ENCODE data around the gene RIN3.
"Not testable (repeated sequence)": the region's sequence is repeated elsewhere in the genome, so short reads cannot be mapped to it uniquely, and the experiment has no call there.

The RIN3 gene

DNA sequence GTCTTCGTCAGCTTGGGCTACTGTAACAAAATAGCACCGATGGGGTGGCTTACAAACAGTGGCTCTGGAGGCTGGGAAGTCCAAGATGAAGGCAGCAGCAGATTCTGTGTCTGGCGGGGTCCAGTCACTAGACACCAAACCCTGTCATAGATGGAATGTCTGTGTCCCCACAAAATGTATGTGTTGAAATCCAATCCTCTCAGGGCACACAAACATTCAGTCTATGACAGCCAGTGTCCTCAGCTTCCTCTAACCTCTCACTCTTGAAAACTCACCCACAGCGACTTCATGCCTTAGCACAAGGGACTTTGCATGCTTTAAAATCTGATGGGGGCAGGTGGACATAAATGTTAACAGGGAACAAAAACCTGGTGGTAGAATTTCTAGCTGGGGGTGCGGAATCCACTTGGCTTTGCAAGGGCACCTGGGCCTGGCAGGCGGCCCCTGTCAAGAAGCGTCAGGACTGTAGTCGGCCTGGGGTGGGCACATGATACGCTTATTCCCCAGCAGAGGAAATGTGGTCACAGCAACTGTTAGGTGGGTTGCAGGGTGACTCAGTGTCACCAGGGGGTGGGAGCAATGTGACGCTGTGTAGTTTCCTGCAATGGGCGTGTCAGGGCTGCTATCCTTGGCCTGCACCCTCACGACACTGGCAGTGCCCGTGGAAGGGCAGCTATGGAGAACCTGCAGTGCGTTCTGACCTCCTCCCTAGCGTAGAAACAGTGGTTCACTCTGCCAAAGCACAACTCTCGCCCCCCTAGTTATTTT, 17.7 kb downstream of the RIN3 start:
- peak; percentile 45 for DNase-seq

DNA sequence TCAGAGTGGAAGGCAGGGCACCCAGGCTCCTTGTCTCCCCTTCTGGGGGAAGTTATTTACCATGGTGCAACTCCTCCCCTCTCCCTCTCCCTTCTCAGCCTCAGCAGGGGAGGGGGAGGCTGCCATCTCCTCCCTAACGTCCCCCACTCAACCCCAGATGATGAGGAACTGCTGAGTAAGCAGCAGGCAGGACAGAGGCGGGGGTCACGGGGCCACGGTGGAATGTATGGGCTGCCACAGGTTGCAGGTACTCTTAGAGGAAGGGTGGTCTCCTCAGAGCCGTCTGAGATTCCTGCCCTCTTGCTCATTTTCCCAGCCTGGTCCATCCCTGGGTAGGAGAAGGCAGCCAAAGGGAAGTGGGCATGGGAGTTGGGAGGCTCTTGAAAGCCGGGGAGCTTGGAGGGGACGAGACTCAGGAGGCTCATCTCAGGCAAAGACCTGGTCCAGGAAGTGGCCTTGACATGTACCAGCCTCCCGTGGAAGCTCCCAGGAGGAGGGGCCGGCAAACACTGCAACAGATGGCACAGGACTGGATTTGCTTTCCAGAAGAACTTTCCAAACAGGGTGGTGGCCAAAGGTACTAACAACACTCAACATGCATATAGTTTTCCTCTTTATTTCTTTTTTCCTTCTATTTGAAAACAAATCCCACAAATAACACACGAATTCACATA, 19.0 kb downstream of the RIN3 start:
- no peak for DNase-seq

- no peak for DNase-seq
Observed at GRCh38 chr14:92534932-92535643, 21.5 kb downstream of the RIN3 start.

DNA sequence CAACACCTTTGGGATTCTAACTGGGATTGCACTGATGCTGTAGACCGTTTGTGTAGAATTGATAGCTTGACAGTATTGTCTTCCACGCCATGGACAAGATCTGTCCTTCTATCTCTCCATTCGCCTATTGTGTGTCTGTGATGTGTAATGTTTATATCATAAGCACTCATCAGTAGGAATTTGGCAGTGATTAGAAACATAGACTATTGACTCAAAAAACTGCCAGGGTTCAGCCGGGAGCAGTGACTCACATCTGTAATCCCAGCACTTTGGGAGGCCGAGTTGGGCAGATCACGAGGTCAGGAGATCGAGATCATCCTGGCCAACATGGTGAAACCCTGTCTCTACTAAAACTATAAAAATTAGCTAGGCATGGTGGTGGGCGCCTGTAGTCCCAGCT, 22.6 kb downstream of the RIN3 start:
- DNase-seq: not testable (repeated sequence)

- no peak for DNase-seq
Observed at GRCh38 chr14:92538412-92538985, 24.9 kb downstream of the RIN3 start.

GRCh38 chr14:92539419-92539818, 25.8 kb downstream of the RIN3 start:
- DNase-seq: no peak

DNA sequence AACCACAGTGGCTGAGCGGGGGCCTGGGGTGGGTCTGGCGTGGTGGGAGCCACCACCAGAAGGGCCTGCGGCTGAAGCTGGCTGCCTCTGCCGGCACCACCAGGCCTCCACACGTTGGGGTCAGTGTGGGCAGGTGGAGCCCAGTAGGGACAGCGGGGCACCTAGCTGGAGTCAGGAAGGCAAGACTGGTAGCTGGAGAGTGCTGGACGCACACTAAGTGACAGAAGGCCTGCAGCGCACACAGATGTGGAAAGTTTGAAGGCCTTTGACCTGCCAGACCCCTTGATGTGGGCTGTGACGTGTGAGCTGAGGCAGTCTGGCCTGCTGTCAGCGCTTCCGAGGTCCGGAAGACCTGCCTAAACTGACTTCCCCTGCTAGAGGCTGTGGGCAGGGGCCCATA, 26.3 kb downstream of the RIN3 start:
- no peak for DNase-seq

DNA sequence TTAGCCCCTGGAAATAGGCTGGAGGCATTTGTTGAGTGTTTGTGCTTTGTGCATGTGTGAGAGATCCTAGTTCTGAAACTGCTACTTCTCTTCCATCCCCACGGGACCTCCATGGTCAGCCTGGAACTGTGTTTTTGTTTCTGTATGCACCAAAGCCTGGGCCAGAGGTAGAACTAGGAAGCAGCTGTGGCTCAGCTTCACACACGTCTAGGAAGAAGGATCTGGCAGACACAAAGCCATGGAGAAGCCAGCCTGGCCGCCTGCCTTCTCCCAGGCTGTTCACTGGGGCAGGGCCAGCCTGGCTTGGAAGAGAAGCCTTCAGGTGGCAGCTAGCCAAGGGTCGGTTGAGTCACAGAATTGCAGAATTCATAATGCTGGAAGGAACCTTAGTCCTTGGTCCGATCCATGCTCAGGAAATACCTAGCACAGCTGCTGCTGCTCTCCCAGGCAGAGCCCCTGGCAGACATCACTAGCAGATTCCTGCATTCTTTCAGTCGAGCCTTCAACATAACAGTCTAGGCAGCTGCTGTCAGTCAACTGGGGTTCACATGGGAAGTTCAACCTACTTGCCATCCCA, 27.0 kb downstream of the RIN3 start:
- no peak for DNase-seq

DNA sequence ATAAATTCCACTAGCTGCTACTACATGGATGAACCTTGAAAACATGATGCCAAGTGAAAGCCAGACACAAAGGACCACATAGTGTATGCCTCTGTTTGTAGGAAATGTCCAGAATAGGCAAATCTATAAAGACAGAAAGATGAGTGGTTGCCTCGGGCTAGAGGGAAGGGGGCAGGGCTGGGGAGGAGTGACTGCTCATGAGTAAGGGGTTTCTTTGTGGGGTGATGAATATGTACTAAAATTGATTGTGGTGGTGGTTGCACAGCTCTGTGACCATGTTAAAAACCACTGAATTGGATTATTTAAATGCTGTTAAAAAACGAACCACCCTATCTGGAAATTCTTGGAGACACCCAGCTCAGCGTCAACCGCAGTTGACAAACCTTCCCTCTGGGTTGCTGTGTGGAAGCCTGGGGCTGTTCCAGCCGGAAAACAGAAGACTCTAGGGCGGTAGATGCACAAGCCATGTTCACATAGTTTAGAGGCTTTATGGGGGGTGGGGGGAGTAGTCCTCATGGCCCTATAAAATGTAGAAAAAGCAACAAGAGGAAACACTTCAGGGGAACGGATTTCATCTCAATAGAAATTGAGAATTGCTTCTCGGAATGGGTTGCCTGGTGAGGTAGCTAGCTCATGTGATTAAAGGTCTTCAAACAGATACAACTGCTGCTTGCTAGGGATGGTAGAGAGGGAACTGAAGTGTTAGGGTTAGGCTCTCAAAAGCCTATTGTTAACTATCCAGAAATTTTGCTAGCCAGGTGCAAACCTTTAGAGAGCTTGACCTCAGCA, 29.4 kb downstream of the RIN3 start:
- no peak for DNase-seq

DNA sequence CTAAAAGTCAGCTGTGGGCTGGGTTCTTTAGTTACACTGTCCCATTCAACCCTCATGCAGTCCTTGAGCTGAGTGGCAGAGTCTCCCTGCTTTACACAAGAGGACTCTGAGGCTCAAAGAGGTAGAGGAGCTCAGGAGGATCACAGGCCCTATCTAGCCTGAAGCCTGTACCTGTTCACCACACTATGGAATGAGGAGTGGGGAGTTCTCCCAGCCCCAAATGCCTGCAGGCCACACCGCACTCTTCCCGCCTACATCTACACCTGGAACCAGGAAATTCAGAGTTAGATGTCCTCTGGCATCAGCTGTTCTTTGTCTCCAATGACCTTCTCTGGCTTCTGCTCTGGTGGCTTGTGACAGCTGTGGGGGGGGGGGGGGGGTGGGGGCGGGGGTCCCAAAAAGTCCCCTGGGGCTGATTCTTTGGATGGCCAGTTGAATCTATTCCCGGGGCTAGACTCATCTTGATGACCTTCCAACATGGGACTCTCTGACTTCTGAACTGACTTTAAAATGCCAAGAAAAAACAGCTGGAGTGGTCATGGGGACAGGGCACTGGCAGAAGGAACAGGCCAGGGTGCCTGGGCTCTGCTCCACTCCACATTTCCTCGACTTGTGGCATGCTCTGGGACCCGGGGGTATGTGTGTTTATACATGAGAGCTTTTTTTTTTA, 30.6 kb downstream of the RIN3 start:
- no peak for DNase-seq

DNA sequence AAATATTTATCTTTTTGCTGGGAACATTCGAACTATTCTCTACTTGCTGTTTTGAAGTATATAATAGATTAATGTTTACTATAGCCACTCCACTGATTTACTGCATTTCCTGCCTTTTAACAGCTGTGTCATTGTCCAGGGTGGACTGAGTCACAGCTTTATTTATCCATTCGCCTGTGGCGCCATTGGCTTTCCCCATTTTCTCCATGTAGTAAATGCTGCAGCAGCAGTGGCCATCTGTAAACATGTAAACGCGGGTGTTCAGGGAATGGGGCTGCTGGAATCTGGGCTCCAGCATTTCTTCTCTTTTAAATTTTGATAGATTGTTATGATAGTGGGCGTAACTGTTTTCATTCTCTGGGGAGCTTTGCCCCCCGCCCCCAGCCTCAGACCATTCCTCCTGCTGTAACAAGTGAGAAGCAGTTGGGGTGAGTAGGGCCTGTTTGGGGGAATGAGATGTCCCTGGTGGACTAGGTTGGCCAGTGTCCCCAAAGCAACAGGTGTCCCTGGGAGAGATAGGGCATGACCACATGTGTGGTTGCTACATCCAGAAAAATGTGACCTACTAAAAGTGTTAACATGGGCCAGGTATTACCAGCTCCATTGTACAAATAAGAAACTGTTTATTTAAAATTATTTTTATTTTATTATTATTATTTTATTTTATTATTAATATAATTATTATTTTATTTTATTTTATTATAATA, 32.9 kb downstream of the RIN3 start:
- DNase-seq: no peak

GRCh38 chr14:92549105-92549858, 35.7 kb downstream of the RIN3 start:
- DNase-seq: no peak

DNA sequence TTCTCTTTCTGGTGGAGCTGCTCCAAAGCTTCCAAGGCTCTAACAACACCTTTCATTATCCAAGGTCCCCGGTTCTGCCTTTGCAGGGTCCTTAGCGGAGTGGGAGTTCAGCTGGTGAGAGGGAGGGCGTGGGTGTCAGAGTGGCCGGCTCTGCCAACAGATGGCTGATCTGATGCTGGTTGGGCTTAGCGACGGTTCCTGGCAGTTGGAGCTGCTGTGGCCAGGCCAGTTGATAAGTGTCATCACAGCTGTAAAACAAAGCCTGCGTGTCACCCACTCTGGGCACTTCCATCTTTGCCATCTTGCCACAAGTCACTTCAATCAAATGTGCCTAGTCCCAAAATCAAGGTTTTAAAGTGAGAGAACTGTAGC, 36.3 kb downstream of the RIN3 start:
- no peak for DNase-seq

GRCh38 chr14:92551044-92551841, 37.7 kb downstream of the RIN3 start:
- DNase-seq: no peak

DNA sequence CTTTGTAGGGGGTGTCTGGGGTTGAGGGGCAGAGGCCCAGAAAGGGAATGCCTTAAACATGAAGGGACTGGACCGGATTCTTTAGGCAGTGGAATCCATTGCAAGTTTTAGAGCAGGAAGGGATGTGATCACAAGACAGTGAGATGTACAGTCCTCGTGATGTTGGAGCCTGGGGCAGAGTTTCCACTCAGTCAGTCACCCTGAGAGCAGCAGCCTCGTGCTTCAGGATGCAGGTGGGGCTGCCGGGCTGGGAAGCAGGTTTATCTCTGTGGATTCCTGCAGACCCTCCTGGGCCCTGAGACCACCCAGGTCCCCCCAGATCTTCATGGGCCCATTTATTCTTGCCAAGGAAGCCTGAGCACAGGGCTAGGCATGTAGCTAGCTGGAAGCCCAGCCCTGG, 38.5 kb downstream of the RIN3 start:
- DNase-seq: no peak

DNA sequence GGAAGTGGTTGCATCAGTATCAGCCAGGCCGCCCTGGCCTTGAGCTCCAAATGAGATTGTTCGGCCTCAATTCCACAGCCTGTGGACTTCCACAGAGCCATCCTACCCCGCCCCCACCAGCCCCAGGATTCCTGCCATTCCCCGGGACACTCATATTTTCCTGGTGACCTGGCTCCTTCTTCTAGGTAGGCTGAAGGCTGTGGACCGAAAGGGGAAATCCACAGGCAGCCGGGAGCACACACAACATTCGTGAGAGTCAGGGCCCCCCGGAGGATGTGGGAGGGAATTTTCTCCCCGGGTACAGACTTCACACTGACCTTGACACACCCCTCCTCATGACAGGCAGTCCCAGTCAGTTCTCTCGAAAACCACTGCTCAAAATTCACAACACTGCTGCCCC, 39.9 kb downstream of the RIN3 start:
- DNase-seq: no peak

GRCh38 chr14:92555465-92556111, 42.0 kb downstream of the RIN3 start:
- no peak for DNase-seq

- no peak for DNase-seq
Observed at GRCh38 chr14:92556255-92556741, 42.7 kb downstream of the RIN3 start.
